Endothelial cell of umbilical vein (primary cell): ENCODE data around the gene PRR7. TPM values are rescaled to one million over a fixed set of nuclear protein-coding genes. Genes with fewer than 3 reads are reported as not detected.

ENCODE experiments used
- BruUV-seq: library from RNA; stranded (reverse); fragments of 400-500 nt; replicated peaks from 2 replicates; lab custom pipeline; 2021; lab: Mats Ljungman, UMichigan
- CTCF ChIA-PET: fragments of 300-600, 350-600 bp; sonication (Branson Sonifier 250); formaldehyde crosslinking; loops from one replicate; lab custom pipeline; 2021; ENCODE audit warnings: antibody characterized with exemption, inconsistent platforms; lab: Charles Lee
- POLR2A ChIA-PET: fragments of 300-600, 350-600 bp; sonication (Branson Sonifier 250); formaldehyde crosslinking; loops from one replicate; lab custom pipeline; 2021; ENCODE audit warnings: antibody characterized with exemption, inconsistent platforms; lab: Charles Lee
- DNase-seq: peaks from one replicate; pipeline ENCODE4 v3.0.0-alpha.2; 2011; ENCODE audit warnings: low read depth, low spot score
- FAIRE-seq: peaks from 2 replicates; lab custom pipeline; 2011; peaks lifted over from hg19 to GRCh38; lab: Jason Lieb, UNC
- H2AFZ ChIP-seq: 2 replicates; pipeline ENCODE4 v1.6.0; 2012; ENCODE audit warnings: low read depth, low read length, control low read depth, inconsistent platforms
- H3K27ac ChIP-seq: 2 replicates; pipeline ENCODE4 v1.5.1; 2011; ENCODE audit warnings: low read depth, mild to moderate bottlenecking, control low read depth, low read length, moderate library complexity; ENCODE audit not compliant: insufficient read depth
- H3K27me3 ChIP-seq, 2 experiments: 2 replicates each; pipeline versions ENCODE4 v1.6.0 to v1.6.1; 2011; ENCODE audit warnings: low read length in 2 of 2, mixed read lengths in 1 of 2; ENCODE audit not compliant: control insufficient read depth in 2 of 2, insufficient read depth in 2 of 2
- H3K36me3 ChIP-seq, 2 experiments: 2 replicates in 1 of 2; 3 replicates in 1 of 2; pipeline ENCODE4 v1.5.1; 2011; ENCODE audit warnings: low read length in 2 of 2, mild to moderate bottlenecking in 1 of 2, moderate library complexity in 1 of 2; ENCODE audit not compliant: control insufficient read depth in 2 of 2, insufficient read depth in 2 of 2; ENCODE audit errors: extremely low read depth in 1 of 2
- H3K4me1 ChIP-seq: 3 replicates; pipeline ENCODE4 v1.5.1; 2011; ENCODE audit warnings: mild to moderate bottlenecking, low read length; ENCODE audit not compliant: control insufficient read depth, insufficient read depth; ENCODE audit errors: extremely low read depth
- H3K4me2 ChIP-seq: 2 replicates; pipeline ENCODE4 v1.6.1; 2011; ENCODE audit warnings: low read length, control low read depth, mixed read lengths; ENCODE audit not compliant: insufficient read depth
- H3K4me3 ChIP-seq, 3 experiments: fragments of 200-600 bp in 1 of 3; sonication (generic), shearing (Covaris generic) in 1 of 3; replicated peaks in 1 of 3; 2 replicates each; pipeline ENCODE4 v1.5.1; 2011 to 2016; ENCODE audit warnings: control low read depth in 3 of 3, low read length in 3 of 3, mild to moderate bottlenecking in 2 of 3, inconsistent platforms in 1 of 3, low read depth in 1 of 3, moderate library complexity in 1 of 3; ENCODE audit not compliant: insufficient read depth in 1 of 3
- H3K79me2 ChIP-seq: 2 replicates; pipeline ENCODE4 v1.6.0; 2012; ENCODE audit warnings: low read length, inconsistent platforms; ENCODE audit not compliant: control insufficient read depth, insufficient read depth
- H3K9ac ChIP-seq: replicated peaks from 2 replicates; pipeline ENCODE3; 2011; ENCODE audit warnings: low read length, control low read depth; ENCODE audit not compliant: insufficient read depth; ENCODE audit errors: extremely low read depth
- H3K9me1 ChIP-seq: replicated peaks from 3 replicates; pipeline ENCODE4 v1.6.0; 2011; ENCODE audit warnings: mild to moderate bottlenecking, low read length; ENCODE audit not compliant: control insufficient read depth, insufficient read depth; ENCODE audit errors: extremely low read depth
- H3K9me3 ChIP-seq: replicated peaks from 2 replicates; pipeline ENCODE4 v1.5.1; 2012; ENCODE audit warnings: low read length, inconsistent platforms; ENCODE audit not compliant: control insufficient read depth, insufficient read depth
- H4K20me1 ChIP-seq: replicated peaks from 2 replicates; pipeline ENCODE3; 2011; ENCODE audit warnings: mild to moderate bottlenecking, low read length; ENCODE audit not compliant: control insufficient read depth, insufficient read depth; ENCODE audit errors: extremely low read depth
- EZH2 ChIP-seq: IDR thresholded peaks from 2 replicates; pipeline ENCODE4 v1.6.1; 2012; ENCODE audit warnings: borderline replicate concordance, low read depth, mild to moderate bottlenecking, moderate library complexity, low read length, inconsistent platforms; ENCODE audit not compliant: severe bottlenecking
- FOS ChIP-seq: IDR thresholded peaks from 2 replicates; pipeline ENCODE4 v1.6.1; 2011; ENCODE audit warnings: mild to moderate bottlenecking, low read length, moderate library complexity, borderline replicate concordance; ENCODE audit not compliant: insufficient read depth
- GATA2 ChIP-seq: IDR thresholded peaks from 2 replicates; pipeline ENCODE4 v1.7.0; 2011; ENCODE audit warnings: low read depth, mild to moderate bottlenecking, moderate library complexity, mixed read lengths, low read length; ENCODE audit not compliant: insufficient read length, insufficient read depth
- JUN ChIP-seq: IDR thresholded peaks from 2 replicates; pipeline ENCODE4 v1.6.1; 2011; ENCODE audit warnings: borderline replicate concordance, low read depth; ENCODE audit not compliant: insufficient read length, insufficient read depth
- MYC ChIP-seq: IDR thresholded peaks from one replicate; pipeline ENCODE4 v1.6.1; 2011; ENCODE audit warnings: mild to moderate bottlenecking, low read depth, low read length
- POLR2A ChIP-seq: IDR thresholded peaks from 2 replicates; pipeline ENCODE4 v1.6.1; 2012; ENCODE audit warnings: low read depth, mild to moderate bottlenecking, control low read depth, low read length
- POLR2AphosphoS5 ChIP-seq: IDR thresholded peaks from 2 replicates; pipeline ENCODE4 v1.6.1; 2012; ENCODE audit warnings: low read depth, mild to moderate bottlenecking, control low read depth, low read length, moderate library complexity; ENCODE audit not compliant: insufficient read depth
- dilution Hi-C: fragments of 300-500 bp; cut with MboI; formaldehyde crosslinking; loops from one replicate; pipeline ENCODE4 v1.15.0; 2019; ENCODE audit warnings: low sequenced_read_pairs; ENCODE audit not compliant: extremely low pct_ligation_motif_present
- intact Hi-C: fragments of 100-400 bp; cut with micrococcal nuclease; formaldehyde crosslinking; loops from one replicate; pipeline ENCODE4 v1.10.0; 2022
- polyA plus RNA-seq, 4 experiments: library from polyadenylated mRNA; depleted of rRNA in 3 of 4; stranded (reverse) in 3 of 4; unstranded in 1 of 4; fragments of >200 nt; gene quantifications; 2 replicates each; pipeline versions ENCODE4 v1.2.1 to v1.2.3, GENCODE V29; 2011 to 2012; ENCODE audit warnings: missing spikeins in 1 of 4
- total RNA-seq: library from RNA; stranded (reverse); gene quantifications from 2 replicates; pipeline ENCODE4 v1.2.3, GENCODE V29; 2021
- TF ChIP-seq, protein P1 (sequence below), 2 donors: IDR thresholded peaks; 1 replicate in 1 of 2; 2 replicates in 1 of 2; pipeline ENCODE4 v1.5.1; 2011; ENCODE audit warnings: low read length in 2 of 2, mild to moderate bottlenecking in 2 of 2, moderate library complexity in 2 of 2, control low read depth in 1 of 2, inconsistent platforms in 1 of 2, low read depth in 1 of 2; ENCODE audit not compliant: insufficient read depth in 1 of 2; ENCODE audit errors: extremely low read depth in 1 of 2
- TF ChIP-seq, protein P2 (sequence below): IDR thresholded peaks from 2 replicates; pipeline ENCODE4 v1.6.1; 2011; ENCODE audit not compliant: insufficient read depth, insufficient read length

PRR7 gene
- total and polyA plus RNA-seq, 2 donors (not counting 3 experiments of a cell fraction or from before 2014, with no cell fraction given), result 6.5 to 6.6 TPM

DNA sequence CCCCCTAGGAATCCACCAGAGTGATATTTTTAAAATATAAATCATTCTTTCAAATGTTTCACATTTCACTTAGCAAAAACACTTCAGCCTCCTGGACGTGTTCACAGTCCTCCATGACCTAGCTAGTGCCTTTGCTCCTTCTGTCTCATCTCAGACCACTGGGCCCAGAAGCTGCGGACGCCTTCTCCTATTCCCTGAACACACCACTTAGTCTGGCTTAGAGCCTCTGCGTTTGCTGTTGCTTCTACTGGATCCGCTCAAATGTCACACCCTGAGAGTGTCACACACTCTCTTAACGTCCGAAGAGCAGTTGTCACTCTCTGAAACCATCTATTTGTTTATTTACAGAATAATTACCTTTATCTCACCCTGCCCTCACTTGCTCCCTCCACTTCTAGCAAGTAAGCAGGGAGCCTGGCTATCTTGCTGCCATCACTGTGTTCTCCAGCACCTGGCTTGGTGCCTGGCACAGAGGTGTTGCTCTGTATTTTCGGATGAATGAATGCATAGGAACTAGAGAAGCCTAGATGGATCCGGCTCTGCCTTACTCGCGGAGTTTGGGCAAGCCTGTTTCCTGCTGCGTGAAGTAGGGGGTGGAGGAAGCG lies 21.3 kb upstream of the PRR7 start:
- TF ChIP-seq FOS (no peak), POLR2A (no peak), JUN (no peak), MYC (no peak), EZH2 (no peak), GATA2 (no peak), POLR2AphosphoS5 (no peak)
- TF ChIP-seq, protein P1, sequence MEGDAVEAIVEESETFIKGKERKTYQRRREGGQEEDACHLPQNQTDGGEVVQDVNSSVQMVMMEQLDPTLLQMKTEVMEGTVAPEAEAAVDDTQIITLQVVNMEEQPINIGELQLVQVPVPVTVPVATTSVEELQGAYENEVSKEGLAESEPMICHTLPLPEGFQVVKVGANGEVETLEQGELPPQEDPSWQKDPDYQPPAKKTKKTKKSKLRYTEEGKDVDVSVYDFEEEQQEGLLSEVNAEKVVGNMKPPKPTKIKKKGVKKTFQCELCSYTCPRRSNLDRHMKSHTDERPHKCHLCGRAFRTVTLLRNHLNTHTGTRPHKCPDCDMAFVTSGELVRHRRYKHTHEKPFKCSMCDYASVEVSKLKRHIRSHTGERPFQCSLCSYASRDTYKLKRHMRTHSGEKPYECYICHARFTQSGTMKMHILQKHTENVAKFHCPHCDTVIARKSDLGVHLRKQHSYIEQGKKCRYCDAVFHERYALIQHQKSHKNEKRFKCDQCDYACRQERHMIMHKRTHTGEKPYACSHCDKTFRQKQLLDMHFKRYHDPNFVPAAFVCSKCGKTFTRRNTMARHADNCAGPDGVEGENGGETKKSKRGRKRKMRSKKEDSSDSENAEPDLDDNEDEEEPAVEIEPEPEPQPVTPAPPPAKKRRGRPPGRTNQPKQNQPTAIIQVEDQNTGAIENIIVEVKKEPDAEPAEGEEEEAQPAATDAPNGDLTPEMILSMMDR (IDR thresholded peaks at IDR 0.05; ENCODE audit: extremely low read depth in 1 of 2, insufficient read depth in 1 of 2, low read depth in 1 of 2, low read length in 2 of 2), result no peak
- TF ChIP-seq, protein P2, sequence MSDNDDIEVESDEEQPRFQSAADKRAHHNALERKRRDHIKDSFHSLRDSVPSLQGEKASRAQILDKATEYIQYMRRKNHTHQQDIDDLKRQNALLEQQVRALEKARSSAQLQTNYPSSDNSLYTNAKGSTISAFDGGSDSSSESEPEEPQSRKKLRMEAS, result no peak
- intact Hi-C loops, result no loop called here
- dilution Hi-C loops, result no loop called here
- Histone ChIP-seq H3K4me2 (peak overlapping the region; percentile 48), H3K27me3 (no peaks in the 10 kb centered on the region), H3K9ac (peak overlapping the region; percentile 59), H3K27ac (peak overlapping the region; percentile 61), H4K20me1 (no peaks in the 10 kb centered on the region), H3K36me3 (no peaks in the 10 kb centered on the region), H2AFZ (peak overlapping the region; percentile 92), H3K79me2 (peaks cover 27% of the 10 kb centered on the region), H3K4me1 (peaks cover 14% of the 10 kb centered on the region), H3K4me3 (peak overlapping the region in 2 of 3 experiments; percentile 51 to 52), H3K9me3 (no peaks in the 10 kb centered on the region), H3K9me1 (no peaks in the 10 kb centered on the region)
- ChIA-PET CTCF (interaction anchor here (1.0 to 5.2 kb wide), 6 partner anchors 17 to 36 kb away, joined by 4 to 43 read pairs (median 8); no protein-coding TSS in a partner anchor), POLR2A (interaction anchor here (0.9 to 1.9 kb wide), 4 partner anchors 15 to 70 kb away, joined by 4 to 7 read pairs (median 4); no protein-coding TSS in a partner anchor)
- no peak for DNase-seq
- FAIRE-seq, result no peak
- BruUV-seq, result no TSS peak
